KMS-11 (cell line): ENCODE data around the gene SIPA1.

Source experiments
- H2AFZ ChIP-seq: fragments of 200-600 bp; sonication (generic); 2 replicates; pipeline ENCODE4 v1.6.1; 2016; ENCODE audit warnings: antibody characterized with exemption, mixed run types, low read depth
- H3K27ac ChIP-seq: fragments of 200-600 bp; sonication (generic); 2 replicates; pipeline ENCODE4 v1.6.1; 2016; ENCODE audit warnings: mild to moderate bottlenecking, mixed run types
- H3K27me3 ChIP-seq: fragments of 200-600 bp; sonication (generic); 2 replicates; pipeline ENCODE4 v1.6.1; 2017; ENCODE audit warnings: mild to moderate bottlenecking, low read depth, mixed run types, moderate library complexity; ENCODE audit not compliant: insufficient read depth
- H3K36me3 ChIP-seq: fragments of 200-600 bp; sonication (generic); 2 replicates; pipeline ENCODE4 v1.6.1; 2017; ENCODE audit warnings: mild to moderate bottlenecking, mixed run types; ENCODE audit not compliant: insufficient read depth
- H3K4me1 ChIP-seq: fragments of 200-600 bp; sonication (generic); 2 replicates; pipeline ENCODE4 v1.6.1; 2016; ENCODE audit warnings: mild to moderate bottlenecking, low read depth, mixed run types; ENCODE audit not compliant: poor library complexity, severe bottlenecking
- H3K4me2 ChIP-seq: fragments of 200-600 bp; sonication (generic); 2 replicates; pipeline ENCODE4 v1.7.0; 2016; ENCODE audit warnings: mild to moderate bottlenecking, mixed run types
- H3K4me3 ChIP-seq: fragments of 200-600 bp; sonication (generic); IDR thresholded peaks from 2 replicates; pipeline ENCODE4 v1.6.1; 2017; ENCODE audit warnings: low read depth, low read length, mixed read lengths; ENCODE audit not compliant: insufficient read depth
- H3K79me2 ChIP-seq: fragments of 200-600 bp; sonication (generic); 2 replicates; pipeline ENCODE4 v1.6.1; 2016; ENCODE audit warnings: low read depth, mixed run types; ENCODE audit not compliant: insufficient read depth
- H3K9ac ChIP-seq: fragments of 200-600 bp; sonication (generic); 2 replicates; pipeline ENCODE4 v1.6.1; 2016; ENCODE audit warnings: mild to moderate bottlenecking, mixed run types
- H4K20me1 ChIP-seq: fragments of 200-600 bp; sonication (generic); 2 replicates; pipeline ENCODE4 v1.6.1; 2016; ENCODE audit warnings: mild to moderate bottlenecking, mixed run types; ENCODE audit not compliant: insufficient read depth
- CTCF ChIP-seq: fragments of 200-600 bp; sonication (generic); conservative IDR thresholded peaks from 2 replicates; pipeline ENCODE4 v1.6.1; 2017; ENCODE audit warnings: low read depth, mild to moderate bottlenecking, antibody characterized with exemption, low read length, moderate library complexity, mixed read lengths

SIPA1 gene

GRCh38 chr11:65621460-65621859 lies 16.4 kb upstream of the SIPA1 start:
- Histone ChIP-seq H3K36me3 (no peaks in the 10 kb centered on the region), H3K27me3 (no peaks in the 10 kb centered on the region), H3K79me2 (peaks cover 21% of the 10 kb centered on the region), H3K9ac (no peak overlapping the region), H2AFZ (no peak overlapping the region), H3K27ac (no peak overlapping the region), H3K4me3 (no peak overlapping the region), H3K4me1 (peaks cover 15% of the 10 kb centered on the region), H4K20me1 (no peaks in the 10 kb centered on the region), H3K4me2 (no peak overlapping the region)
- TF ChIP-seq CTCF = no peak

GRCh38 chr11:65622011-65622410 lies 15.9 kb upstream of the SIPA1 start:
- Histone ChIP-seq H3K4me2 (no peak overlapping the region), H3K36me3 (no peaks in the 10 kb centered on the region), H3K27ac (no peak overlapping the region)

GRCh38 chr11:65623177-65623576 lies 14.7 kb upstream of the SIPA1 start:
- TF ChIP-seq CTCF = no peak
- Histone ChIP-seq H3K4me2 (no peak overlapping the region), H3K27ac (no peak overlapping the region), H3K4me1 (no peaks in the 10 kb centered on the region), H3K4me3 (no peak overlapping the region), H3K79me2 (peaks cover 7% of the 10 kb centered on the region; the same call in 1 of the 2 replicates), H3K27me3 (no peaks in the 10 kb centered on the region), H2AFZ (no peak overlapping the region), H3K36me3 (no peaks in the 10 kb centered on the region), H4K20me1 (no peaks in the 10 kb centered on the region), H3K9ac (no peak overlapping the region)

More at GRCh38 chr11:65622011-65622410, 15.9 kb upstream of the SIPA1 start:
- Histone ChIP-seq H3K9ac (no peak overlapping the region), H3K4me1 (peaks cover 9% of the 10 kb centered on the region), H4K20me1 (no peaks in the 10 kb centered on the region), H3K27me3 (no peaks in the 10 kb centered on the region), H3K4me3 (no peak overlapping the region), H3K79me2 (peaks cover 16% of the 10 kb centered on the region), H2AFZ (no peak overlapping the region)
- no peak for TF ChIP-seq CTCF

- Histone ChIP-seq H2AFZ (no peak overlapping the region), H4K20me1 (no peaks in the 10 kb centered on the region), H3K4me2 (no peak overlapping the region), H3K4me3 (no peak overlapping the region), H3K36me3 (no peaks in the 10 kb centered on the region), H3K79me2 (no peaks in the 10 kb centered on the region), H3K27ac (no peak overlapping the region), H3K27me3 (no peaks in the 10 kb centered on the region), H3K9ac (no peak overlapping the region), H3K4me1 (no peaks in the 10 kb centered on the region)
- no peak for TF ChIP-seq CTCF
Measured at GRCh38 chr11:65623852-65624616, 13.9 kb upstream of the SIPA1 start.
